ENCODE measurements around the gene OR51B4.
"Not testable (repeated sequence)": the region's sequence is repeated elsewhere in the genome, so short reads cannot be mapped to it uniquely, and the experiment has no call there.

OR51B4 gene

GRCh38 chr11:5343474-5344335, 42.0 kb upstream of the OR51B4 start, which contains the start of gene OR51B5:
OR51B5 (minus strand) TSS chr11:5343524; CDS start chr11:5343524, 0 bp downstream.
- H3K4me1 ChIP-seq, result no peaks in the 10 kb centered on the region
- H3K36me3 ChIP-seq, result no peaks in the 10 kb centered on the region
- intact Hi-C loops (cut with DNase I; ENCODE audit: low total_unique reads), result no loop called here
- no peak for DNase-seq
- no peaks in the 10 kb centered on the region for H3K9me3 ChIP-seq
- H3K4me3 ChIP-seq, result no peak within 1 kb of the TSS
- no peak within 1 kb of the TSS for H3K27ac ChIP-seq
- TF ChIP-seq CTCF (IDR thresholded peaks at IDR 0.05), result no peak
- no peaks in the 10 kb centered on the region for H3K27me3 ChIP-seq

- TF ChIP-seq CTCF (IDR thresholded peaks at IDR 0.05), result no peak
- Histone ChIP-seq H3K27me3 (no peaks in the 10 kb centered on the region), H3K4me1 (no peaks in the 10 kb centered on the region), H3K36me3 (no peaks in the 10 kb centered on the region), H3K4me3 (no peak overlapping the region), H3K9me3 (no peaks in the 10 kb centered on the region), H3K27ac (no peak overlapping the region)
- intact Hi-C loops (cut with DNase I; ENCODE audit: low total_unique reads), result no loop called here
- no peak for DNase-seq
These were observed 38.1 kb upstream of the OR51B4 start for GRCh38 chr11:5339771-5340322.

- H3K4me3 ChIP-seq; H3K4me1 ChIP-seq; H3K27ac ChIP-seq; H3K36me3 ChIP-seq; DNase-seq; H3K27me3 ChIP-seq; H3K9me3 ChIP-seq; intact Hi-C loops (cut with DNase I; ENCODE audit: low total_unique reads): not testable (repeated sequence)
These were observed 35.5 kb upstream of the OR51B4 start for GRCh38 chr11:5337253-5337652.

GRCh38 chr11:5336331-5336730, 34.6 kb upstream of the OR51B4 start:
- no peak overlapping the region for H3K4me3 ChIP-seq
- no peak for TF ChIP-seq CTCF (IDR thresholded peaks at IDR 0.05)
- H3K27ac ChIP-seq, result no peak overlapping the region
- DNase-seq, result no peak
- H3K4me1 ChIP-seq, result no peaks in the 10 kb centered on the region
- intact Hi-C loops (cut with DNase I; ENCODE audit: low total_unique reads), result no loop called here
- H3K36me3 ChIP-seq, result no peaks in the 10 kb centered on the region
- H3K27me3 ChIP-seq, result no peaks in the 10 kb centered on the region
- H3K9me3 ChIP-seq, result no peaks in the 10 kb centered on the region

- no peak overlapping the region for H3K4me3 ChIP-seq
- no peak for TF ChIP-seq CTCF (IDR thresholded peaks at IDR 0.05)
- no peaks in the 10 kb centered on the region for H3K36me3 ChIP-seq
- no peaks in the 10 kb centered on the region for H3K4me1 ChIP-seq
- no peak overlapping the region for H3K27ac ChIP-seq
- intact Hi-C loops (cut with DNase I; ENCODE audit: low total_unique reads), result no loop called here
- no peak for DNase-seq
- H3K9me3 ChIP-seq, result no peaks in the 10 kb centered on the region
- no peaks in the 10 kb centered on the region for H3K27me3 ChIP-seq
These were observed 33.4 kb upstream of the OR51B4 start for GRCh38 chr11:5335170-5335569.

- TF ChIP-seq CTCF (IDR thresholded peaks at IDR 0.05), result no peak
- H3K27me3 ChIP-seq, result no peaks in the 10 kb centered on the region
- no peak within 1 kb of the TSS for H3K4me3 ChIP-seq
- H3K36me3 ChIP-seq, result no peaks in the 10 kb centered on the region
- DNase-seq, result no peak
- intact Hi-C loops (cut with DNase I; ENCODE audit: low total_unique reads), result no loop called here
- H3K4me1 ChIP-seq, result no peaks in the 10 kb centered on the region
- no peak within 1 kb of the TSS for H3K27ac ChIP-seq
- no peaks in the 10 kb centered on the region for H3K9me3 ChIP-seq
These were observed 22.5 kb upstream of the OR51B4 start, which contains the start of gene OR51B2 for GRCh38 chr11:5324197-5324596. OR51B2 (minus strand) TSS chr11:5324297; CDS start chr11:5324297, 0 bp downstream.

All from tibial artery (tissue), 4 donors.